Tibial nerve (tissue), 4 donors: Measurements from ENCODE around the gene CD34.

ENCODE experiments used
- CTCF ChIP-seq, 5 experiments: fragments of 200-600 bp in 3 of 5; fragments of 450-650 bp in 2 of 5; sonication (generic) in 3 of 5; IDR thresholded peaks; one replicate each; pipeline ENCODE4 v1.5.1; 2016 to 2019; ENCODE audit warnings: antibody characterized with exemption in 5 of 5, mild to moderate bottlenecking in 3 of 5, moderate library complexity in 2 of 5
- EP300 ChIP-seq, 2 donors: sonication (generic); formaldehyde crosslinking; IDR thresholded peaks; one replicate each; pipeline ENCODE4 v1.6.1; 2017; ENCODE audit warnings: antibody characterized with exemption in 2 of 2, mild to moderate bottlenecking in 1 of 2

DNA sequence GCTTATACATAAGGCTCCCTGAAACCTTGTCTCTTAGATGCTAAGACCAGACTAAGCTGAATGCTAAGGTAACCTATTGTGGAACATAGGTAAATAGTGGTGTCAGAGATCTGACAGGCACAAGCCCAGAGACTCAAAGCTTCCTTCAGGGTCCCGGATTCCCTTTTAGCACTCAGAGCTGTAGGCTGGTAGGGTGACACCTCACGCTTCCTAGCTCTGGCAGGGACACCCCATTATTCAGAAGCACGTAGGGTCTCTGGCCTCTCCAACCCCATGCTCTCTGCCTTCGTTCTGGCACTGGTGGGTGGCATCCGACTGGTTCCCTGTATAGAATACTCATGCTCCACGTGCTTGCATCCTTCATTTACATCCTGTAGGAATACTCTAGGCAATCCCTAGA is 68.4 kb downstream of the CD34 start:
- TF ChIP-seq CTCF (IDR thresholded peaks at IDR 0.05) (no peak), EP300 (IDR thresholded peaks at IDR 0.05) (no peak)
